ENCODE results near the gene FGF18.

GRCh38 chr5:171453988-171454387, 34.5 kb downstream of the FGF18 start:
- TF ChIP-seq JUN (IDR thresholded peaks at IDR 0.05; ENCODE audit: borderline replicate concordance, insufficient read depth, insufficient read length, low read depth), result no peak
- no peak for TF ChIP-seq CTCF (IDR thresholded peaks at IDR 0.05; ENCODE audit: extremely low read depth in 1 of 2, insufficient read depth in 1 of 2, low read depth in 1 of 2, low read length in 2 of 2)
- TF ChIP-seq POLR2A (IDR thresholded peaks at IDR 0.05; ENCODE audit: low read depth, low read length), result no peak
- TF ChIP-seq POLR2AphosphoS5 (IDR thresholded peaks at IDR 0.05; ENCODE audit: insufficient read depth, low read depth, low read length), result no peak
- TF ChIP-seq EZH2 (IDR thresholded peaks at IDR 0.05; ENCODE audit: borderline replicate concordance, low read depth, low read length, severe bottlenecking), result no peak
- TF ChIP-seq FOS (IDR thresholded peaks at IDR 0.05; ENCODE audit: borderline replicate concordance, insufficient read depth, low read length), result no peak
- no peak for TF ChIP-seq GATA2 (IDR thresholded peaks at IDR 0.05; ENCODE audit: insufficient read depth, insufficient read length, low read depth, low read length)
- no peak for TF ChIP-seq MYC (IDR thresholded peaks at IDR 0.05; ENCODE audit: low read depth, low read length)
- TF ChIP-seq MAX (IDR thresholded peaks at IDR 0.05; ENCODE audit: insufficient read depth, insufficient read length), result no peak

All from endothelial cell of umbilical vein (primary cell).